ENCODE results near the gene NKAIN4.
A peak's percentile ranks its signal among the peaks of the same experiment; 100 is the strongest.

NKAIN4 gene

DNA sequence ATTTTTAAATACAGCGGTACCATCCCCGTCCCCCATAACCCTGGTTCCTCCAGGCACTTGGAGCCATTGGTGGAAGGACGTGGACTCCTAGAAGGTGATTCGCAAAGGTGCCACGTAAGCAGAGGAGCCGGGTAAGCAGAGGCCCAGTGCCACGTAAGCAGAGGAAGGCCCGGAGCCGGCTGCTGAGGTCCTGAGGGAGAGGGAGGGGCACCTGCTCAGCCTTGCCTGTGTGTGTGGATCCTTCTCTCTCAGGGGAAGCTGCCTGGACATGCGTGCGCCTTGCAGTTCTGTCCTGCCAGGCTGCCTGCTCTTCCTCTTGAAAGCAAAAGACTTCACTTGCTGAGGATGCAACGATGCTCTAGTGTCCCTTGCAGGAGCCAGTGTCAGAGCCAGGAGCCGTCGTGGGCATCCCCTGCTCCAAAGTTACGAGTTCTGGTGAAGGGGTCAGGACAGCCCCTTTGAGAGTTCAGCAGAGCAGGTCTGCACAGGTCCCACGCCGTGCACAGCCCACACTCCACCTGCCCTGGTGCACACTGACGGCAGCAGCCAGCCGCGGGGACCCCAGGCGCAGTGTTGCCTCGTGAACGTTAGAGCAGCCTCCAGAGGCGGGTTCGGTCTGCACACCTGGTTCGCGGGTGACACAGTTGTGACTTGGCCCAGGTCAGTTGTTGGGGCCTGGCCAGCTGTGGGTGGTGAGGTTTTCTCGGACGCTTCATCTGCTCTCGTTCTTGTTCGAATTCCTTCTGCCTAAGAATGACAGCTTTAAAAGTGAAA, 1.9 kb upstream of the NKAIN4 start:
- no peak for DNase-seq

DNA sequence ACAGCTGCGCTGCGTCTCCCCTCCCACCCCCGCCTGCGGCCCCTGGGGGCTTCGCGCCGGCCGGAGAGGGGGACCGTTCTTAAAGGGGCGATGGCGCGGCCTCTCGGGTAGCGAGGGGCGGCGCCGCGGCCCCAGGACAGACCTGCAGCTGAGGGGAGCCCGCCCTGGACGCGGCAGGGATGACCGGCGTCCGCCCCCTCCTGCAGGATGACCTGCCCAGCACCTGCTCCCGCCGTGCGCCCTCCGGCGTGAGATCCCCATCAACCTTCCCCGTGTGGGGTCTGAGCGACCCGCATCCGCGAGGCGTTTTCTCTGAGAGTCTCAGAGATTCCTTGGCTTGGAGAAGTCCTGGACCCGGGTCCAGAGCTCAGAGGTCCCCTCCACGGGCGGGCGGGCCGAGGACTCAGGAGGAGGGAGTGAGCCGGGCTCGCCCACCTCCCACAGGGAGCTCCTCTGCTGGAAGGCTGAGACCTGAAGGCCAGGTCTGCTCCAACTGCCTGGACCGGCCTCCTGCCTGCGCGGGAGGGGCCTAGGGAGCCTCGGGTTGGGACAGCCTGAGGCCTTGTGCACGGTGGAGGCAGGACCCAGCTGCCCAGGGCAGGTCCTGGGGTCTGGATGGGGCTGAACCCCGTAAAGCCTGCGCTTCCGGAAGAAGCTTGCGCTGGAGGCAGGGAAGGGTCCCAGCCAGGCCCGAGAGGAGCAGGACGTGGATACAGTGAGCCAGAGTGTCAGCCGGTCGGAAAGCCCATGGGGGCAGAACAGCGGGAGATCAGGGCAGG, 532 bp upstream of the NKAIN4 start:
- no peak for DNase-seq

DNA sequence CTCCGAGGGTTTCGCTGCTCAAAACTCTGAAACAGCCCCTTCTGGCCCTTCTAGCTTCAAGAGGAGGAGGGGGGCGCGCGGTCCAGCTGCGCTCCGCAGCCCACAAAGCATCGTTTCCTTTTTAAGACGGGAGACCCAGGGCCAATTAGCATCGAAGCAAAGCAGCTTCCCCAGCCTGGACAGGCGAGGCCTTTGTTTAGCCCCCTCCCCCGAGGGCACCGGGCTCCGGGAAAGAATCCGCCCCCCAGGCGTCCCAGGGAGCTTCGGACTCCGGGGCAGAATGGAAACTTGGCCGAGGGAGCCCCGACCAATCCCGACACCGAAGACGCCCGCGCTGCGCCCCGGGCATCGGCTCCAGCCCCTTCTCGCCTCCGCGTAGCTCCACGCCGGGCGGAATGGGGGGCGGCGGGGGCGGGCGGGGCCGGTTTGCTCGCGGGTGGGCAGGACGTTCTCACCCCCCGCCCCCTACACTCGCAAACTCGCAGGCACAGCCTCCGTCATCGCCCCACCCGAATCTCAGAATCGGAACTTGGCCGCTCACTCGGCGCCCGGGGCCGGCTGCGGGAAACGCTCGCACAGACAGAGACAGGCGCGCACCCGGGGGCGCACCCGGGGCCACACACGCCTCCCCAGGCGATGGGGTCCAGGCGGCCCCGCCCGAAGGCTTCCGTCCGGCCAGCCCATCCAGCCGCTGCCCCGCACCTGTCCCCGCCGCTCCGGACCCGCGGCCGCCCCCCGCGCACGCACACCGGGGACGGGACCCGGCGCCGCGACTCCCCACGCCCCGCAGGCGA, 628 bp downstream of the NKAIN4 start:
- no peak for DNase-seq

DNA sequence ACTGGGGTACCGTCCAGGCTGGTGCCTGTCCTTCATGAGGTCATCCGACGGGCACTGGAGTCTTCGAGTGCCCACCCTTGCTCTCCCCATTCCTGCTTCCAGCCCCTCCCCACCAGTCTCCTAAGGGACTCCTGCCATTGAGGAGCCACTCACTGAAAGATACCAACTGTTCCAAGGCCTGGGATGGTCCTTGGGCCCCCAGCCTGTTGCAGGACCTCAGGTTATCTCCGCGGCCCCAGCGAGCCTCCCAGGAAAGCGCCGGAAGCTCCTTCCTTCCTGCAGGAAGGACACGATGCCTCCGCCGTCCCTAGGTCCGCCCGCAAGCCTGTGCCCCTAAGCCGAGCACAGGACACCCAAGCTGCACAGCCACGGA, 1.2 kb downstream of the NKAIN4 start:
- no peak for DNase-seq

DNA sequence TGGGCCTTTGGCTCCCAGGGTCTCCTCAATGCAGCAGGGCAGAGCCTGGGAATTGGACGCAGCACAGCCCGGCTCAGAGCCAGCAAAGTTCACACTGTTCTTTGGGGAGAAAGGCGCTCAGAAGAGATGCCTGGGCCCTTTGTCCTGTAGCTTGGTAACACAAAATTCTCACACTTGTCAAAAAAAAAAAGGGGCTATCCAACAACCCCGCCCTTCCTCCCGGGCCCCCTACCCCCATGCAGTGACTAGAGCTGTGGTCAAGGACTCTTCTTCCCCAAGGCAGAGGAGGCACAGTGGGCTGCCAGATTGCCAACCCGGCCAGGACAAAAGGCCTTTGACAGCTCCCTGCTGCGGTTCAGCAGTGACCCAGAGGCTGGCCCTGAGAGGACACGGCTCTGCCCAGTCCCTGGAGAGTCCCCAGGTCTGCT, 2.0 kb downstream of the NKAIN4 start:
- no peak for DNase-seq

DNA sequence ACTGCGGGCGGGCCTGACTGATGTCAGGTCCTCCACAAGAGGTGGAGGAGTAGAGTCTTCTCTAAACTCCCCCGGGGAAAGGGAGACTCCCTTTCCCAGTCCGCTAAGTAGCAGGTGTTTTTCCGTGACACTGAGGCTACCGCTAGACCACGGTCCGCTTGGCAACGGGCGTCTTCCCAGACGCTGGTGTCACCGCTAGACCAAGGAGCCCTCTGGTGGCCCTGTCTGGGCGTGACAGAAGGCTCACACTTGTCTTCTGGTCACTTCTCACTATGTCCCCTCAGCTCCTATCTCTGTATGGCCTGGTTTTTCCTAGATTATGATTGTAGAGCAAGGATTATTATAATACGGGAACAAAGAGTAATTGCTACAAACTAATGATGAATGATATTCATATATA, 2.9 kb downstream of the NKAIN4 start:
- peak; percentile 27 for DNase-seq

DNA sequence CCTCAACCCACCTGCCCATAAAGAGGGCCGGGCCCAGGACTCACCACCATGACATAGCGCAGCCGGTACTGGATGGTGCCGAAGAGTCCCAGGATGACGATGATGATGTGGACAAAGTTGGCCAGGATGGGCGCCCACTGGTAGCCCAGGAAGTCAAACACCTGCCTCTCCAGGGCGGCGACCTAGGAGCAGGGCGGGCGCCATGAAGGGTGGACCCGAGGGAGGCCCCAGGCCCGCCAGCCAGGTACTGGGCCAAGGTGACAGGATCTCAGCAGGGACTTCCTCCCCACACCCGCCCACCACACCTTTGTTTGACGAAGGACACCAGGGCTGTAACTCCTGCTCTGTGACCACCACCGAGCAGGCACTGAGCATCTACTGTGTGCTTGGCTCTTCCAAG, 4.4 kb downstream of the NKAIN4 start:
- DNase-seq: no peak

DNA sequence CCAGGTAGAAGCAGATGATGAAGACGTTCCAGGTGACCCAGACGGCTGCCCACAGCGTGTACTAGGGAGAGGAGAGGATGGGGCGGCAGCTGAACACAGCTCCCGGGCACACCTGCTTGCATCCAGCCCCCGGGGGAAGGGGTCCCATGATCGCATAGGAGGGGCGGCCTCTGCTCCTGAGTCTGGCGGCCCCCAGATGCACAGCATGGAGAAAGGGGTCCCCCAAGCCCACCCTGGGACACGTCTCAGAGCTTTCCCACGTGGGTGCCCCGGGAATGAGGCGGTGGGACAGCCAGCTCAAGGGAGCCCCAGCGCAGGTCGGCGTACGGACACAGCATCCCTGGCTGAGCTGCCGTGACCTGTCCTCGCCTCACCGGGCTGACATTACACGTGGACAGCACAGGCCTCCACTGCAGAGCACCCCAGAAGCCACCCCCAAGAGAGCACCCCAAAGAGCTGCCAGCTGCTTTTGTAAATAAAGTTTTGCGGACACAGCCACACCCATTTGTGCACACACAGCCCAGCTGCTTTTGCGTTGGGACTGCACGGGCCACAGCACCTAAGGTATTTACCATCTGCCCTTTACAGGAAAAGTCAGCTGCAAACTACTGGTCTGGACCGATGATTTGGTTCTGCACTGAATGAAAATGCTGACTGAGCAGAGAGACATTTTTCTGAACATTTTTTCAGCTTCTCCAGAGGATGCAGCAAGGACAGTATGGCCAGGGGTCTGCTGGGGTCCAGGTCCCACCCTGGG, 5.2 kb downstream of the NKAIN4 start:
- no peak for DNase-seq

DNA sequence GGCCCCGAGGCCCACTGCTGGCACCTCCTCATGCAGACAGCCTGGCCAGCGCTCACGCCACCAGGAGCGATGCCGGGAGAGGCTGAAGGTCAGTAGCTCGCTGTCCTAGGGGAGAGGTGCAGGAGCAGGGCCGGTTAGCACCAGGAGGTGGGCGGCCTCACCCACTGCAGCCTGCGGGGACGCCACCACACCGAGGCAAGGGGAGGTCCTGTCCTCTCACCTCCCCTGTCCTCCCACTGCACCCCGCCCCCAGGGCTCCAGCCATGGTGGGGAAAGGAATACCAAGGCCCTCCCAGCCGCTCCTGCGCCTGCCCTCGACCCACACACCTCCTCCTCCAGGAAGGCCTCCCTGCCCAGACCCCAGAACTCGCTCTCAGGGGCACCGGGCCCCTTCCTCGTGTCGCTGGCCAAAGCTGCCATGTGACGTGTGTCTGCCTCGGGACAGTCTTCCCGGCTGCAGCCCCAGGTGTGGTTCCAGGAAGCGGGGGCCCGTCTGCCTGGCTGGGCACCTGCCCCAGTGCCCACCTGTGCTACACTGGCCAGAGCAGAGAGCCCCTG, 6.5 kb downstream of the NKAIN4 start:
- no peak for DNase-seq

DNA sequence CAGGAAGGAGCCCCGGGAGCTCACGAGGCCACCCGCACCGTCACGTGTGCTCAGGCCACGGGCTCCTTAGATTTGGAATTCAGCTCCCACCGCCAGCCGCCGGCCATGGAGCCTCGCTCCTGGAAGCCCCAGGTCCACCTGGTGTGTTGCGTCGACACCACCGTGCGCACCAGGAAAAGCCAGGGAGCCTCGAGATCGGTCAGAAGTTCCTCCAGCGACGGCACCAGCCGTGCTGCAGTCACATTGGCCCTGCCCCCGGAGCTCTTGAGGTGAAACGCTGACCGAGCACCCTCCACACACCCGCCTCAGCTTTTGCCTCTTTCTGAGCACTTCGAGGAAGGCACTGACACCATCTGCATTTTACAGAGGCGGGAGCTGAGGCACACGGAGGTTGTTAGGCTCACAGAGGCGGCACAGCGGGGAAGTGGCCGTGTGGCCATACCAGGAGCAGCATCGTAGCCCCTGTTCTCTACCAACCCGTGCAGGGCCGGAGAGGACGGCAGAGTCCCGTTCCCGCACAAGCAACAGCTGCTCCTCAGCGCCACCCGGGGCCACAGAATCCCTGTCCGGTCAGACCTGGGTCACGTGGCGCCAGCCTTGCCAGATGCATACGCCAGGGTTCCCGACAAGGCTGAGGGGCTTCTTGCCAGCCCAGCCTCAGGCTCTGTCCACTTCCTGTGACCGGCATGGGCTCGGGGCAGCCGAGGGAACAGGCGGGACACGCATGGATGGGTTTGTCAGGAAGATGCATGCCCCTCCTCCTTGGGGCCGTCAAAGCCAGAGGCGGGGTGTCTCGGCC, 7.6 kb downstream of the NKAIN4 start:
- no peak for DNase-seq

DNA sequence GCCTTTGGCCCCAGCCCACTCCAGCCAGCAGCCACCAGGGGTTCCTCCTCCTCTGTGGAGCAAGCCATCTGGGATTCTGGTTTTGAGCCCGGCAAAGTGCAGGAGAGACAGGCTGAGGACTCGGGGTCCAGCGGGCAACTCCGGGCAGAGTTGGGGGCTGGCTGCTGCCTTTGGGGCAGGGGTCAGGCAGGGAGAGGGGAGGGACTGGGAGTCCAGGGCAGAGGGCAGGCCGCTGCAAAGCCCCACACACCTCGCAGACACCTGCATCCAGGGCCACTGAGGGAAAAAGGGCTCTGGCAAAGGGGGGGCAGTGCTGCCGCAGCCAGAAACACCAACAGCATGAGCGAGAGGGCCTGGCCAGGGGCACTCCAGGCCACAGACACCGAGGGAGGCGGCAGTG, 9.8 kb downstream of the NKAIN4 start:
- DNase-seq: no peak

DNA sequence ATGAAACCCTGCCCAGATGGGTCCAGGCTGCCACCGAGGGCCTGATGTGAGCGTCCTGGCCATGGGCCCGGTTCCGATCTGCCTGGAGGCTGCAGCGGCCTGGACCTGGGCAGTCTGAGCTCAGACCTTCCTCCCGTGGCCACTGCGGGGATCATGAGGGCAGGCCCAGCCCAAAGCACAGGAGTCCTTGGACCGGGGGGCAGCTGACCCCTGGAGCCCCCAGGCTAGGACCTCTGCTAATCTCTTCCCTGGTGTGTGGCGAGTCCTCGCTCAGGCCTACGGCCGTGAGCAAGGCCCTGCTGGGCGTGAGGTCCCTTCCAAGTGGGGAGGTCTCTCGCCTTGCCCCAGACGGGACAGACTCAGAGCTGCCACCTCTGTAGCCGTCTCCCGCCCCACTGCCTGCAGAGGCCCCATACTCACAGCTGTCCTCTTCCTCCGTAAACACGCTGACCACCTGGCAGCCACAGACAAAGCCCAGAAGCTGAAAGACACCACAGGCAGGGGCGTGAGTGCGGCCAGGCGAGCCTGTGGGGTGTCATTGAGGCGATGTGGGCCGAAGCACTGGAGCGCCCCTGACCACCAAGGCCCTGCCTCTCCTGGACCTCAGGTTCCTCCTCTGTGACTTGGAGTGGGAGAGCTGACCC, 10.5 kb downstream of the NKAIN4 start:
- DNase-seq: no peak

DNA sequence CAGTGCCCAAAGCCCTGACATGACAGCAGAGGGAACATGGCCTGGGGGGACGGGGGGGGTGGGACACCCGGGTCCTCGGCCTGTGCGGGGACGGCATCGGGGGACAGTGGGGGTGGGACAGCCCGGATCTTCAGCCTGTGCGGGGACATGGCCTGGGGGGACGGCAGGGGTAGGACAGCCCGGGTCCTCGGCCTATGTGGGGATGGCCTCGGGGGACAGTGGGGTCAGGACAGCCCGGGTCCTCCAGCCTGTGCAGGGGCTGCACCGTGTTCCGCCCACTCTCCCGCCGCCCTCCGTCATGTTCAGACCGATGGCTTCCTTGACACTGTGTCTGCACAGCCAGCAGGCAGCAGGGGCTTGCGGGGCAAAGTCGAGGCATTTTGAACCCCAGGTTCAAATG, 11.5 kb downstream of the NKAIN4 start:
- no peak for DNase-seq

DNA sequence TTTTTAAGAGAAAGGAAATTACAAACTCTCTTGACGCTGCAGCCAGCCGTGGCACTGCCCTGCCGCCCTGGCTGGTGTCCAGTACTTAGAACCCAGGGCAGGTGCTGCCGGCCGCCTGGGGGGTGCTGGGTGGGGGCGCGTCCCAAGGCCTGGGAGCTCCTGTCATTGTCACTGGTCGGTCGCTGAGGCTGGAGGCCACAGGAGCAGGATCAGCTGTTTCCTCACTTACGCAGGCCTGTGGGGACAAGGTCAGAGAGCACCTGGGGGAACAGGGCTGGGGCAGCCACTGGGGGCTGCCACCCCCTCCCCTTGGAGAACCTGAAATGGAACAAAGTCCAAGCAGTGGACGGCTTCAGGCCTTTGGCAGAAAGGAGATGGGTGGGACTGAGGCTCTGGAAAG, 13.0 kb downstream of the NKAIN4 start:
- no peak for DNase-seq

DNA sequence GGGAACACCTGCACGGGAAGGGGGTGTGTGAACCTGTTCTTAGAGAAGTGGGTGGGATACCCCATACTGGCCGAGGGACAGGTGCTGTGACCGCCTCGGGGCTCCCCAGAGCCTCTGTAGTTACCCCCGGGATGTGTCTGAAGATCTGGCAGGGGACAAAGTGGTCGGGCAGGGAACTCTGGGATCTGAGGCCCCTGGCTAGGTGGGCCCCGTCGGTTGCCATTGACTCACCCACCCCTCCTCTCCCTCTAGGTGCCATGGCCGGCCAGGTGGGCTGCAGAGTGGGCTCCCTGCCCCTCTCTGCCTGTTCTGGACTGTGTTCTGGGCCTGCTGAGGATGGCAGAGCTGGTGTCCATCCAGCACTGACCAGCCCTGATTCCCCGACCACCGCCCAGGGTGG, 14.3 kb downstream of the NKAIN4 start:
- no peak for DNase-seq

DNA sequence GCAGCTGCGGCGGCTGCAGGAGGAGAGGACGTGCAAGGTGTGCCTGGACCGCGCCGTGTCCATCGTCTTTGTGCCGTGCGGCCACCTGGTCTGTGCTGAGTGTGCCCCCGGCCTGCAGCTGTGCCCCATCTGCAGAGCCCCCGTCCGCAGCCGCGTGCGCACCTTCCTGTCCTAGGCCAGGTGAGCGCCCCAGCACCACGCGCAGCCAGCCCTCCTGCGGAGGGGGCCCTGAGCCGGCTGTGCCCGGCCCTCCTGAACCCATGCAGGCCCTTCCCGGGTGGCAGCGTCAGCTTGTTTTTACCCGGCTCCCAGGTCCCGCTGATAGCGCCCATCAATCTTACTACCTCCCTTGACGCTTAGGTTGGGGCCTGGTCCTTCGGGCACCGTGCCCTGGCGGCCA, 14.8 kb downstream of the NKAIN4 start:
- no peak for DNase-seq

DNA sequence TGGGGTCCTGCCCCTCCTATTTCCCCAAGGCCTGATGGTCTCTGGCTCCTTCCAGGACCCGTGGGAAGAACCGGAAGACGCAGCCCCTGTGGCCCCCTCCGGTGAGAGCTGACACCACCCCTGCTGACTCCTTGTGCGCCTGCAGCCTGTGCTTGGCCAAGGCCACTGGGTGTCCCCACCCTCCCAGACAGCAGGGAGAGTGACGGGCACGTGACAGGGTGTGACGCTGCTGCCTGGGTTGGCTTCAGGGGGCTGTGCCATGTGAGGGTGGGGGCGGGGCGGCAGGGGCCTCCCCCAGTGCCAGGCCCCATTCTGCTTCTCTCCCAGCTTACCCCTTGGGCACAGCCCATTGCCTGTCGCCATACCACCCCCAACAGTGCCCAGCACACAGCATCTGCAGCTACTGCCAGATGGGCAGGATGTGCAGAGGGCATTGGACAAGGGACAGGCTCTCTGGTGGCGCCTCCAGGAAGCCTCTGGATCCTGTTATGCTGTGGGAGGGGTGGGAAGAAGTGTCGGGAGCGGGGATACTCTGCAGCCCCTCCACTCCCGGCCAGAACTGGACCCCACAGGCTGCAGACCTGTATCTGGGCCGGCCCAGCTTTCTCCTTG, 15.6 kb downstream of the NKAIN4 start:
- no peak for DNase-seq

DNA sequence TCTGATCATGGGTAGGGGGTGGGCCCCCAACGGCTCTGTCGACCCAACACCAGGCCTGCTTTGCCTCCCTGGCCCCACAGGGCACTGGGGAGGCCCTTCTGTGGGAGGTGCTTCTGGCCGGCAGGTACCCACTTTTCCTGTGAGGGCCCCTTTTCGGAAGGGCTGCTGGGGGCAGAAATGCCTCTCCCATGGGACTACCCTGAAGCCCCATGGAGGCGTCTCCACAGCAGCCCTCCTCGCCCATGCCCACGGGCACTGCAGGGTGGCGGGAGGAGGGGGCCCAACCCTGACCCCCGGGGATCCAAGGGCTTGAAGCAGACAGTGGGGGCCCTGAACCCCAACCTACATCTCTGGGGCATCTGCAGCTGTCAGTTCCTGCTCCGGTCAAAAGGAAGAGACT, 16.2 kb downstream of the NKAIN4 start:
- no peak for DNase-seq

DNA sequence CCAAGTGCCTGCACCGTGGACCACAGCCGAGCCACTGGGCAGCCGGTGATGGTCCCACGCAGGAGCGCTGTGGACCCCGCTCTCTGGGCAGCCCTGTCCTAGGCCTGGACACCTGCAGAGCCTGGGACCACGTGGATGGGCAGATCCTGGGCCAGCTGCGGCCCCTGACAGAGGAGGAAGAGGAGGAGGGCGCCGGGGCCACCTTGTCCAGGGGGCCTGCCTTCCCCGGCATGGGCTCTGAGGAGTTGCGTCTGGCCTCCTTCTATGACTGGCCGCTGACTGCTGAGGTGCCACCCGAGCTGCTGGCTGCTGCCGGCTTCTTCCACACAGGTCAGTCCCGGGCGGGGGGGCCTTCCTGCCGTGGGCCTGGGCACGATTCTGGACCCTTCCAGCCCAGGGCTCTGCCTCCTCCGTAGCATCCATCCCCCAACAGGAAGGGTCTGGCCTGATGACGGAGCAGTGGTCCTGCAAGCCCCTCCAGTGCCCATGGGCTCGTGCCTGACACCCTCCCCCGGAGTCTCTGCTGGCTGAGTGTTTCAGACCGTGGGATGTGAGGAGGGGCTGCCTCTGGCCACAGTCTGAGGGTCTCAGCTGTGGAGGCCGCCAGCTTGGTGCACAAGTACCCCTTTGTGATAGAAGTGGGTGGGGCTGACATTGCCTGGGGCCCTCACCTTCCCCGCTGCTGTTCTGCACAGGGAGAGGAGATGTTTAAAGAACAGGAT, 18.0 kb downstream of the NKAIN4 start:
- no peak for DNase-seq

DNA sequence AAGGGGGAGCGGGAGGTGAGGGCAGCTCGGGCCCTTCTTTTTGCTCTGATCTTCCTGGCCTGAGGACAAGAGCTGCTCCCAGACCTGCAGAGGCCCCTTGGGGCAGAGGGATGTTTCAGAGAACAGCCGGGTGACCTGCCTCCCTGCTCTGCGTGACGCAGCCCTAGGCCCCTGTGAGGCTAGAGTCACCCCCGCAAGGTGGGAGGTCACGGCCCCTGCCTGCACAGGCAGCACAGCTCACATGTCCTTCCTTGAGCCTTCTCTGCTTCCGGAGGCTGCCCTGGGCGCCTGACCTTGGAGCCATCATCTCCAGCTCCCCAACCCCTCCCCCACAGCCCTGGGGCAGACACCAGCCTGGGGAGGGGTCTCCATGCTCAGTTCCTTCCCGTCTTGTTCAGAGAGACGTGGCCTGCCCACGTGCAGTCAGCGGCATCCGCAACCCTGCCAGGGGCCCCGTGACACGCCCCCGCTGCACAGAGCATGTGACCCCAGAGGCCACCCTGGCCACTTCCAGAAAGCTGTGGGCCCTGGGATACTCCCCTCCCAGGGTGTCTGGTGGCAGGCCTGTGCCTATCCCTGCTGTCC, 18.8 kb downstream of the NKAIN4 start, which contains the start of gene BIRC7:
Gene BIRC7, plus strand, starts transcription at position 507 of the 585 bp plus-strand sequence. CDS start 192 bp downstream, outside the sequence.
- no peak for DNase-seq

Data from stimulated activated CD4-positive, alpha-beta T cell treated with anti-CD3 and anti-CD28 coated beads, Interleukin-15, amount 100 ng/mL, for 24 hours (primary cell).